Activated CD4-positive, alpha-beta T cell treated with anti-CD3 and anti-CD28 coated beads for 1 hour (primary cell): ENCODE data around the gene GABARAP.

Experiments used
- DNase-seq: peaks from one replicate; pipeline ENCODE4 v3.0.0-alpha.2; 2020

Gene GABARAP

GRCh38 chr17:7239091-7240027 is 2.9 kb downstream of the GABARAP start, which contains the start of gene PHF23:
Gene PHF23, minus strand, starts transcription at chr17:7239457. Its CDS starts 178 bp downstream, at chr17:7239279.
- DNase-seq = peak; percentile 96

DNA sequence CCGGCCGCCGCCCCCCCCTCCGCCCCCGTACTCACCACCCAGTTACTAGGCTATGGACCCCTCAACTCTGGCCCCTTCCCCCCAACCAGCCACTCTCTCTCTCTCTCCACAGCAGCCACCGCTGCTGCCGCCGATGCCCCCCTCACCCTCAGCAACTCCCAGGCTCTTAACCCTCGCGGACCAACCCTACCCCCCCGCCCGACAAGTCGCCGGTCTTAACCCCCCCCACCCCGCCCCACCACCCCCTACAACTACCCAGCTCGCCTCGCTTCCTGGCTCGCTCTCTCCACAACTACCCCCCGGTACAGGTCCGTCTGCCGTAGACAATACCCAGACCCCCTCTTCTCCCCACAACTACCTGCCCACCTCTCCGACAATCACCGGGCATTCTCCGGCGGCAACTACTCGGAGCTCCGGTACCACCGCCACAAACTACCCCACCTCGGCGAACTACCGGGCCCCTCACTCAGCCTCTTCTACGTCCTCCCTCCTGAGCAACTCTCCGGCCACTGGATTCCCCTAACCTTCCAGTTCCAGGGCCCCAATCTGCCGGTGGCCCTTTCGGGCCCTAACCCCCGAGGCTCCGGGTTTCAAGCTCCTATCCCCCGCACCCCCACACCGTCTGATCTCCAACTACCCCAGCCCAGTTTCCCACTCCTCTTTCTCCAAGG is 3.7 kb downstream of the GABARAP start:
- no peak for DNase-seq

DNA sequence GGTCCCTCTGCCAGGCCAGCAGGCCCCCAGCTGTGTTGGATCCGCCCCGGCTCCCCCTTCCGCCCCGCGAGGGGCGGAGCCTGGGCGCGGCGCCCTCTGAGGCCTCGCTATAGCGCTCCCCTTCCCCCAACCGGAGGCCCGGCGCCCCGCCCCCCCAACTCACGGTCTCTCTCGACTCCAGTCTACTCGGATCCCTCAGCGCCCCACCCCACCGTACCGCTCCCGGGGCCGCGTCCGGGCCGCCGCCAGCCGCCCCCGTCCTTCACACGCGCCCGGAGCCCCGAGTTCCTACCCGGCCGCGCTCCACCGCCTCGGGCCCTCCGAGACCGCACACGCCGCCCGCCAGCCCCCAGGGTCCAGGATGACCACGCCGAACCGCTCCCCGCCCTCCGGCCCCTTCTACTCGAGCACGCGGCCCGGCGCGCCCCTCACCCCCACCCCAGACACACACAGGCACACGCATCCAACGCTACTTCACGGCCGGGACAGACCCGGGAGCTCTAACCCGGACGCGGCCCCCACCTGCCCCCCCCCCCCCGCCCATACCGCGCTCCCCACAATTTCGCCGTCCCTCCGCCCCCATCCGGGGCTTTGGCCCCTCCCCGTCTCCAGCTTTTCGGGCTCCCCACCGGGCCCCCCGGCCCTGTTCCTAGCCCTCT is 4.4 kb downstream of the GABARAP start:
- DNase-seq = peak; percentile 75

DNA sequence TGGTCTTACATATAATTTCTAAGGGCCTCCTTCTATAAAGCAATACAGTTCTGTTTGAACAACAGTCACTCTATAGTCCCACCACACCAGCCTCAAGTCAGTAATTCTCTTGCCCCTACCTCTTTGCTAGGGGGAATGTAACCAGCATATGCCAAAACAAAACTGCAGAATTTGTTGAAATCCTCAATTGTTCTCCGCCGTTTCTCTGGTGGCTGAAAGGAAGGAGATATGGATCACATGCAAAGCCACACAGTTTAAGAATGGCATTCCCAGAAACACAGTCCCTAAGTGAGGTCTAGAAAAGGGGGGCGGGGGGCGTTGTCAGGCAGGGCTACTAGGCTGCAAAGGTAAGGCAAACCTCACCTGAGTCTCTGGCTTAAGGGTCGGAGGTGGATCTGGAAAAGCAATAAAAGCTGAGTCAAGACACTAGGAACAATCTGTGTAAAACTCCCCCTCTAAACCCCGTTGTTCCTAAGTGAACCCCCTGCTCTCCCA is 4.9 kb downstream of the GABARAP start:
- no peak for DNase-seq

GRCh38 chr17:7236808-7237207 is 5.4 kb downstream of the GABARAP start:
- no peak for DNase-seq

GRCh38 chr17:7235693-7236665 is 6.3 kb downstream of the GABARAP start:
- no peak for DNase-seq

- DNase-seq = peak; percentile 91
These were observed 7.9 kb downstream of the GABARAP start, which contains the start of gene DVL2 for GRCh38 chr17:7234083-7234951. Gene DVL2, minus strand, starts transcription at chr17:7234517. Its CDS starts 255 bp downstream, at chr17:7234262.

- no peak for DNase-seq
These were observed 8.6 kb downstream of the GABARAP start for GRCh38 chr17:7233701-7234082.

DNA sequence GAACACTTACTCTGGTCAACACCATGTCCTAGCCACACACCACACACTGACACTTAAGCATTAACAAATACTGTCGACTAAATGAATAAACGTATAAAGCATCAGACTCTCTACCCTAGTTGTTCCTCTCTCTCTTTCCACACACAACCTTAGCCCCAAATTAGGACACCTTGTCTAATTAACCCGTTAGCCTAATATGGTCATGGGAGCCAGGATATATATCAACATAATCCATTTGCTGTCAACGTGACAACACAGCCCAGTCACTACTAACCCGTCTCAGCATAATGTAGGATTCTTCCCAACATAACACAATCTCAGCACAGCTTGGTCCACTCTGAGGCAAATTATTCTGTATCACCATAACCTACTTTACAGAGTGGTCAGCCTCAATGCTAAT is 10.1 kb downstream of the GABARAP start:
- DNase-seq = no peak

DNA sequence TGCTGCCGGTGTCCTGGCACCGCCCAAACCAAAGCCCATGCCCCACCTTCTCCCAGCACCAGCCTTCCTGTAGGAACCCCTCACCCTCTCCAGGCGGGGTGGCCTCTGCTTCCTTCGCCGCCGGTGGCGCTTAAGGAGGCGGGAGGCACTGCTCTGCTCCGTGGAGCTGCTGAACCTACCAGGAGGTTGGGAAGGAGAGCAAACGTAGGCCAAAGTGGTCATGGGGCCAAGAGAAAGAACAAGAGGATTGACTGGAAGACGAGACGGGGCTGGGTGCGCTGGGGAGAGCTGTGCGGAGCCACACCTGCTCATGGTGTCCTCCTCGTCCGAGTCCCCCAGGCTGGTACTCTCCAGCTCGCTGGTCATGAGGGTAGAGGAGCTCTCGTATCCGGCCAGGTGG is 12.7 kb downstream of the GABARAP start:
- DNase-seq = no peak

DNA sequence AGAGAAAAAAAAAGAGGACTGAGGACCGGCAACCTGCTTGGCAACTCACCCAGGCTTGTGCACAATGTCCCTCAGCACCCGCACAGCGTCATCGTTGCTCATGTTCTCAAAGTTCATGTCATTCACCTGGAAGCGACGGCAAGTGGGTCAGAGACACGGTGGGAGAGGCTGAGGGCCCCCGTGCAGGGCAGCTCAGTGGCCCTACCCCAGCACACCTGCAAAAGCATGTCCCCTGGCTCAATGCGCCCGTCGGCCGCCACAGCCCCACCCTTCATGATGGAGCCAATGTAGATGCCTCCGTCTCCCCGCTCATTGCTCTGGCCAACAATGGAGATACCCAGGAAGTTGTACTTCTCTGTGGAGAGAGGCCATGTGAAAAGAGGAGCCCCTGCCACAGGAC is 13.3 kb downstream of the GABARAP start:
- DNase-seq = no peak

DNA sequence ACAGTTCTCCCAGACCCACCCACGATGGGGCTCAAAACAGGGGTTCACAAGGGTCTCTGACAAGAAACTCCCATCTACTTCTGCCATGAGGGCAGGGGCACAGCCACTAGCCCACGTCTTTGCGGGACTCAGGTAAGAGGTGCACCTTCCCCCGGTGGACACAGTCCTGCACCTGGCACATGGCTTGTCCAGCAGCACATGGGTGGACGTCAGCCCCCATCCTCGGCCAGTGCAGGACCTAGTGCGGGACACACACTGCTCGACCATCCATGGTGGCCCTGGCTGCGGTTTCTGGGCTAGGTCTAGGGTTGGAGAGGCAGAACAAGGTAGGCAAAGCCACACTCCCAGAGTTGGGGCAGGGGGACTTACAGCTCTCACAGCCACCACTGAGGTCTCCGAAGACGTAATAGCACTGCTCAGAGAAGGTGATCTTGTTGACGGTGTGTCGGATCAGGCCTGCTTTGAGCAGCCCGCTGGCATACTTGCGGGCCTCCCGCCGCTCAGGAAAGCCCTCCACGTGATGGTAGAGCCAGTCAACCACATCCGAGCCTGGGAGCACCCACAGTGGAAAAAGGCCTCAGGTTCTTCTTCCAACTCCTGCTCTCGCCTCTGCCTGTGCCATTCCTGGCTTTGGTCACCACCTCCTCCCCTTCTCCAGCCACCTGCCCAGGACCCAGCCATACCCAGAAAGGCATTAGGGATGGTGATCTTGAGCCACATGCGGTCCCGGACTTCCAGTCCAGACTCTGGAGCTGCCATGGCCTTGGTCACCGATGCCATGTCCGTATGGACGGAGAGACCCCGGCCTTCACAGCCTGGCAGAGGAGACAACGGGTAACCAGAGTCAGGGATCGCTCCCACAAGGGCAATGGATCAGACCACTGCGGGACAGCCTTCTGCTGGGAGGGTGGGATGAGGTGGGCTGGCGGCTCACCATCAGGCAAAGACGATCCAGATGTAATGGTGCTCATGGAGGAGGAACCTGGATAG is 15.2 kb downstream of the GABARAP start:
- DNase-seq = no peak

- no peak for DNase-seq
These were observed 16.4 kb downstream of the GABARAP start for GRCh38 chr17:7225711-7226331.

GRCh38 chr17:7224661-7225111 is 17.6 kb downstream of the GABARAP start:
- DNase-seq = no peak

DNA sequence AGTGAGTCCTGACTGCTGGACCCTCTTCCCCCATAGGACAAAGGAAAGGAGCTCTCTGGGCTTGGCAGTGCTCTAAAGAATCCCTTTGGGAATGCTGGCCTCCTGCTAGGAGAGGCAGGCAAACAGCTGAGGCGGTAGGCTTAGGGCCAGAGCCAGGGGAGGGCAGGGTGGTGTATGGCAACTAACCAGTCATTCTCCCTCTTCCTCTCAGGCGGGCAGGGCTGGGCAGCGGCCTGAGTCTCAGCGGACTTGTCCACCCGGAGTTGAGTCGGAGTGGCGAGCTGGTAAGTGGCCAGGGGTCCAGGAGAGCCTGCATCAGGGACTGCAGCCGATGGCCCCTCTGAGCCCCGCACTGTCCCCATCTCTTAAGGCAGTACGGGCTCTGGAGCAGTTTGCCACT is 18.1 kb downstream of the GABARAP start:
- DNase-seq = no peak

- DNase-seq = no peak
These were observed 18.9 kb downstream of the GABARAP start for GRCh38 chr17:7223375-7223774.

- no peak for DNase-seq
These were observed 19.3 kb downstream of the GABARAP start for GRCh38 chr17:7222972-7223292.

- DNase-seq = no peak
These were observed 19.9 kb downstream of the GABARAP start for GRCh38 chr17:7222093-7222971.
